Fibroblast of lung (primary cell): ENCODE data around the gene GALNT1. TPM values are rescaled to one million over a fixed set of nuclear protein-coding genes. Genes with fewer than 3 reads are reported as not detected.

Source experiments
- DNase-seq, 2 donors: peaks; one replicate each; pipeline versions ENCODE4 v3.0.0 to v3.0.0-alpha.2; 2010; ENCODE audit warnings: low read depth in 2 of 2
- H2AFZ ChIP-seq: 2 replicates; pipeline ENCODE4 v1.5.1; 2012; ENCODE audit warnings: low read length, control low read depth, inconsistent platforms
- H3K27ac ChIP-seq: 2 replicates; pipeline ENCODE4 v1.5.1; 2011; ENCODE audit warnings: low read length, control low read depth; ENCODE audit not compliant: insufficient read depth
- H3K27me3 ChIP-seq: 2 replicates; pipeline ENCODE4 v1.5.1; 2011; ENCODE audit warnings: mild to moderate bottlenecking, low read length; ENCODE audit not compliant: control insufficient read depth, insufficient read depth
- H3K36me3 ChIP-seq: 2 replicates; pipeline ENCODE4 v1.5.1; 2011; ENCODE audit warnings: low read length; ENCODE audit not compliant: control insufficient read depth, insufficient read depth
- H3K4me1 ChIP-seq: 2 replicates; pipeline ENCODE4 v1.5.1; 2011; ENCODE audit warnings: low read length; ENCODE audit not compliant: control insufficient read depth, insufficient read depth; ENCODE audit errors: extremely low read depth
- H3K4me2 ChIP-seq: 2 replicates; pipeline ENCODE4 v1.5.1; 2011; ENCODE audit warnings: low read length, control low read depth; ENCODE audit not compliant: insufficient read depth; ENCODE audit errors: extremely low read depth
- H3K4me3 ChIP-seq, 4 experiments: fragments of 200-600 bp in 1 of 4; sonication (generic) in 1 of 4; replicated peaks in 1 of 4; 2 replicates each; pipeline ENCODE4 v1.5.1; 2011 to 2016; ENCODE audit warnings: low read length in 4 of 4, low read depth in 3 of 4, mild to moderate bottlenecking in 3 of 4, control low read depth in 2 of 4, inconsistent platforms in 1 of 4, mixed read lengths in 1 of 4; ENCODE audit not compliant: insufficient read depth in 1 of 4; ENCODE audit errors: control extremely low read depth in 1 of 4
- H3K79me2 ChIP-seq: 2 replicates; pipeline ENCODE4 v1.5.1; 2012; ENCODE audit warnings: mild to moderate bottlenecking, low read length, inconsistent platforms; ENCODE audit not compliant: control insufficient read depth, insufficient read depth
- H3K9ac ChIP-seq: 2 replicates; pipeline ENCODE4 v1.5.1; 2011; ENCODE audit warnings: mild to moderate bottlenecking, low read length, control low read depth; ENCODE audit not compliant: insufficient read depth
- H3K9me3 ChIP-seq: 2 replicates; pipeline ENCODE4 v1.5.1; 2012; ENCODE audit warnings: low read depth, low read length; ENCODE audit not compliant: control insufficient read depth, insufficient read depth
- H4K20me1 ChIP-seq: 2 replicates; pipeline ENCODE4 v1.5.1; 2011; ENCODE audit warnings: low read length; ENCODE audit not compliant: control insufficient read depth, insufficient read depth; ENCODE audit errors: extremely low read depth
- EZH2 ChIP-seq: IDR thresholded peaks from 2 replicates; pipeline ENCODE4 v1.5.1; 2012; ENCODE audit warnings: low read length, control low read depth, mild to moderate bottlenecking; ENCODE audit errors: missing control alignments
- polyA plus RNA-seq, 2 donors: library from polyadenylated mRNA; depleted of rRNA in 1 of 2; stranded (reverse) in 1 of 2; unstranded in 1 of 2; fragments of >200 nt; gene quantifications; 2 replicates each; pipeline ENCODE4 v1.2.1, GENCODE V29; 2011 to 2012; ENCODE audit warnings: missing spikeins in 1 of 2
- total RNA-seq: library from RNA; depleted of rRNA; stranded (reverse); fragments of >200 nt; gene quantifications from 2 replicates; pipeline ENCODE4 v1.2.1, GENCODE V29; 2014
- TF ChIP-seq, protein P1 (sequence below), 2 donors: IDR thresholded peaks in 1 of 2; conservative IDR thresholded peaks in 1 of 2; 1 replicate in 1 of 2; 2 replicates in 1 of 2; pipeline ENCODE4 v1.5.1; 2011 to 2012; ENCODE audit warnings: low read length in 2 of 2, control low read depth in 1 of 2, inconsistent platforms in 1 of 2, low read depth in 1 of 2, mild to moderate bottlenecking in 1 of 2

GALNT1 gene
- total and polyA plus RNA-seq, 2 donors (not counting 1 experiment from before 2014, with no cell fraction given), result 31.7 to 53.3 TPM

DNA sequence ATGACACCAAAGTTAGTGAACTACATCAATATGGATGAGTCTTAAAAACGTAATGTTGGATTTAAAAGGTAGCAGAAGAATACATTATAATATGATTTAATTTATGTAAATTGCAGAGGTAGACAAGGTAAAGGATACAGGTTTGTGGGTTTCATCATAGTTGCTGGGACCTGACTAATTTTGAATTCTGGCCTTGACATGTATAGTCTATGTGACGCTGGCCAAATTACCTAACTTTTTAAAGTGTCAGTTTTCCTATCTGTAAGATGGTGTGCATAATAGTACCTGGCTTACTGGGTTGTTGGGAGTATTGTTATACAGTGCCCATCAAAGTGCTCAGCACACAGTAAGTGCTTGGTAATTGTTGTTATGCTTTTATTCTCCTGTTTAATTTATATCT is 34.5 kb downstream of the GALNT1 start:
- no peak for TF ChIP-seq EZH2
- TF ChIP-seq, protein P1, sequence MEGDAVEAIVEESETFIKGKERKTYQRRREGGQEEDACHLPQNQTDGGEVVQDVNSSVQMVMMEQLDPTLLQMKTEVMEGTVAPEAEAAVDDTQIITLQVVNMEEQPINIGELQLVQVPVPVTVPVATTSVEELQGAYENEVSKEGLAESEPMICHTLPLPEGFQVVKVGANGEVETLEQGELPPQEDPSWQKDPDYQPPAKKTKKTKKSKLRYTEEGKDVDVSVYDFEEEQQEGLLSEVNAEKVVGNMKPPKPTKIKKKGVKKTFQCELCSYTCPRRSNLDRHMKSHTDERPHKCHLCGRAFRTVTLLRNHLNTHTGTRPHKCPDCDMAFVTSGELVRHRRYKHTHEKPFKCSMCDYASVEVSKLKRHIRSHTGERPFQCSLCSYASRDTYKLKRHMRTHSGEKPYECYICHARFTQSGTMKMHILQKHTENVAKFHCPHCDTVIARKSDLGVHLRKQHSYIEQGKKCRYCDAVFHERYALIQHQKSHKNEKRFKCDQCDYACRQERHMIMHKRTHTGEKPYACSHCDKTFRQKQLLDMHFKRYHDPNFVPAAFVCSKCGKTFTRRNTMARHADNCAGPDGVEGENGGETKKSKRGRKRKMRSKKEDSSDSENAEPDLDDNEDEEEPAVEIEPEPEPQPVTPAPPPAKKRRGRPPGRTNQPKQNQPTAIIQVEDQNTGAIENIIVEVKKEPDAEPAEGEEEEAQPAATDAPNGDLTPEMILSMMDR (conservative IDR thresholded peaks at IDR 0.05 in 1 of 2, IDR thresholded peaks at IDR 0.05 in 1 of 2; ENCODE audit: low read depth in 1 of 2, low read length in 2 of 2), result no peak
- Histone ChIP-seq H3K9me3 (no peaks in the 10 kb centered on the region), H3K36me3 (no peaks in the 10 kb centered on the region), H3K27me3 (no peaks in the 10 kb centered on the region), H3K4me3 (no peak overlapping the region), H3K27ac (no peak overlapping the region), H3K79me2 (no peaks in the 10 kb centered on the region), H3K9ac (no peak overlapping the region), H3K4me2 (no peak overlapping the region), H3K4me1 (no peaks in the 10 kb centered on the region), H4K20me1 (no peaks in the 10 kb centered on the region), H2AFZ (no peak overlapping the region)
- no peak for DNase-seq

GRCh38 chr18:35616664-35617423 is 35.3 kb downstream of the GALNT1 start:
- Histone ChIP-seq H3K9ac (no peak overlapping the region), H3K9me3 (no peaks in the 10 kb centered on the region), H3K4me1 (no peaks in the 10 kb centered on the region), H3K4me3 (peak overlapping the region in 1 of 4 experiments; percentile 30), H3K27ac (no peak overlapping the region), H3K27me3 (no peaks in the 10 kb centered on the region), H2AFZ (no peak overlapping the region), H4K20me1 (no peaks in the 10 kb centered on the region), H3K4me2 (peak overlapping the region; percentile 7), H3K79me2 (no peaks in the 10 kb centered on the region), H3K36me3 (no peaks in the 10 kb centered on the region)
- TF ChIP-seq, protein P1 (conservative IDR thresholded peaks at IDR 0.05 in 1 of 2, IDR thresholded peaks at IDR 0.05 in 1 of 2; ENCODE audit: low read depth in 1 of 2, low read length in 2 of 2), result no peak
- no peak for TF ChIP-seq EZH2
- DNase-seq, result peak; percentile 80 to 97

- H3K27me3 ChIP-seq, result no peaks in the 10 kb centered on the region
- no peaks in the 10 kb centered on the region for H3K36me3 ChIP-seq
- no peak overlapping the region for H3K27ac ChIP-seq
- no peak overlapping the region for H3K4me2 ChIP-seq
- no peaks in the 10 kb centered on the region for H3K4me1 ChIP-seq
- H3K9ac ChIP-seq, result no peak overlapping the region
- TF ChIP-seq EZH2, result no peak
- TF ChIP-seq, protein P1 (conservative IDR thresholded peaks at IDR 0.05 in 1 of 2, IDR thresholded peaks at IDR 0.05 in 1 of 2; ENCODE audit: low read depth in 1 of 2, low read length in 2 of 2), result no peak
- DNase-seq, result no peak
- H3K9me3 ChIP-seq, result no peaks in the 10 kb centered on the region
- H4K20me1 ChIP-seq, result no peaks in the 10 kb centered on the region
- H3K4me3 ChIP-seq, result no peak overlapping the region
- H2AFZ ChIP-seq, result no peak overlapping the region
- H3K79me2 ChIP-seq, result no peaks in the 10 kb centered on the region
These were observed 36.3 kb downstream of the GALNT1 start for GRCh38 chr18:35617865-35618264.
